Activated T-cell treated with anti-CD3 and anti-CD28 coated beads for 48 hours (primary cell): ENCODE measurements around the gene HCN2.
A peak's percentile ranks its signal among the peaks of the same experiment; 100 is the strongest.
"Not testable (repeated sequence)": the region's sequence is repeated elsewhere in the genome, so short reads cannot be mapped to it uniquely, and the experiment has no call there.

Experiments
- DNase-seq: peaks from one replicate; pipeline ENCODE4 v3.0.0-alpha.2; 2020; ENCODE audit warnings: low read depth

The HCN2 gene

DNA sequence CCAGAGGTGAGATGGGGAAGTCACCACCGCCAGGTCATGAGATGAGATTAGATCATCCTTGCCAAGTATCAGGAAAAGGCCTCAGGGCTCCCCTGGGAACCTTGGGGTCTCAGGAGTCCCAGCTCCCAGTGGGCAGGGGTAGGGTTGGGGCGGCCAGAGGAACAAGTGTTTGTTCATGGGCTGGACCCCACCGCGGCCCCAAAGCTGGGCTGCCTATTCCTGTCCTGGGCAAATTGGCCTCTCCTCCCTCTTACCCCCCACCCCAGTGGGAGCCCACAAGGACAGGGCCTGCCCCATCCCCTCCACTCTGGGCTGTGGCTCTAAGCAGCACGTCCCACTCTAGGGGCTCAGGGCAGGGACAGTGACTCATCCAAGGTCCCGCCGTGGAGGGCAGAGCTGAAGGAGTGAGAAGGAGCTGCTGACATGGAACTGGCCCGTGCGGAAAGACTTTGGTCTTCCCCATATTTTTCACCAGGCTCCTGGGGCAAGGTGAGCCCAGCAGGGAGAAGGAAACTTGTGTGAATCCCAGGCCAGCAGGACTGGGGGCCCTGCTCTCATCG lies 4.0 kb upstream of the HCN2 start:
- DNase-seq, result no peak

DNA sequence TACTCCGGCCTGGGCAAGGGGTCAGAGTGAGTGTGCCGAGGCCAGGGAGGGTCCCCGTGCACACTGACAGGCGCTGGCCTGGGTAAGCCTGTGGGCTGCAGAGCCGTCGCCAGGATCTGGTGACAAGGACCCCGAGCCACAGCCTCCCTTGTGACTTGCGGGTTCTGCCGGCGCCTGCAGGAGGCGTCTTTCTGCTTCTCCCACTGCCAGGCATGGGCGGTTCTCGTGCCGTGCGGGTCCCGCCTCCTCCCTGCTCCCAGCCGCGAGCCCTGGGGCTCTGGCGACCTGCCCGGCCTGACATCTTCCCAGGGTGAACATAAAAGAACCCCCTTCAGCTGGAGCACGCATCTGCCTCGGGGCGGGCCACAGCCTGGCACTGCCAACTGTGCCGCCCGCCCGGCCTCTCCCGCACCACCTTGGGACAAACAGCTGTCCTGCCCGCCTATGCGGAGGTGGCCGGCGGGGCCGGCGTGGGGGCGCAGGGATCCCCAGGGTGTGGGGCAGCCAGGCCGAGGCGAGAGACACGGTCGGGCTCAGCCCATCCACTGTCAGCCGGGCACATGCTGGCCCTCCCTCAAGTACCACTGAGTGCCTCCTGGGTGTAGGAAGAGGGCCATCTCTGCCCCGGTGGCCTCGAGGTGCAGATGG lies 1.5 kb upstream of the HCN2 start:
- peak; percentile 74 for DNase-seq

- no peak for DNase-seq
These were observed 664 bp upstream of the HCN2 start for GRCh38 chr19:588741-589692.

- DNase-seq, result no peak
These were observed 690 bp downstream of the HCN2 start for GRCh38 chr19:590396-590745.

GRCh38 chr19:590750-591098 lies 1.0 kb downstream of the HCN2 start:
- DNase-seq, result no peak

DNA sequence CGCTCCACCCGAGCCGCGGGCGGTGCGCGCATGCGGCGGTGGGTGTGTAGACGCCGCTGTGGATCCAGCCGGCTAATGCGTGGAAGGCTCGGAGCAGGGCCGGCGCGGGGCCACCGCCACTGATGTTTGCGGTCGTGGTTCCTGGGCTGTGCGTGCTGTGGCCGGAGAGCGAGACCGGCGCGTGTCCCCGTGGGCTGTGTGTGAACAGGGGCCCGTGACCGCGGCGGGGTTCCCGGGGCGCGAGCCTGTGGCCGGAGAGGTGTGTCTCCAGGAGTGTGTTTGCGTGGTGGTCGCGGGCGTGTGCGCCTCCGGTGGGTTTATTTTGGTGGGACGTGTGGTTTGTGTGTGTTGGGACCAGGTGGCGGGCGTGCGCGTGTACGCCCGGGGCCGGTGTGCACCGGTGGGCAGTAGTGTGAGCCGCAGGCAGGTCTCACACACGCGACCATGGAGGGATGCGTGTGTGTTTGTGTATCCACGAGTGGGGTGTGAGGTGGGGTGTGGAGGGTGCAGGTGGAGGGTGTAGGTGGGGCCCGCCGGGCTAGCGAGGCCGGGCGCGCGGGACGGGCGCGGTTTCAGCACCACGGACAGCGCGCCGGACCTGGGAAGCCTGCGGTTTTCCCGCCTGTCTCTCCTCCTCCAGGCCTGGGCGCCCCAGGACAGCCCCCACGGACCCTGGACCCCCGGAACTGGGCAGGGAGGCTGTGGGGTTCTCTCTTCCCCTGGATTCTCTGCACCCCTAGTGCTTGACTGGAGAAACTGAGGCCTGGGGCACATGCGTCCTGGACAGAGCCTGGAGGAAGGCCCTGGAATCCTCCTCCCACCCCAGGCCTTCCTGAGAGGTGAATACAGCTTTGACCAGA lies 1.6 kb downstream of the HCN2 start:
- DNase-seq, result no peak

DNA sequence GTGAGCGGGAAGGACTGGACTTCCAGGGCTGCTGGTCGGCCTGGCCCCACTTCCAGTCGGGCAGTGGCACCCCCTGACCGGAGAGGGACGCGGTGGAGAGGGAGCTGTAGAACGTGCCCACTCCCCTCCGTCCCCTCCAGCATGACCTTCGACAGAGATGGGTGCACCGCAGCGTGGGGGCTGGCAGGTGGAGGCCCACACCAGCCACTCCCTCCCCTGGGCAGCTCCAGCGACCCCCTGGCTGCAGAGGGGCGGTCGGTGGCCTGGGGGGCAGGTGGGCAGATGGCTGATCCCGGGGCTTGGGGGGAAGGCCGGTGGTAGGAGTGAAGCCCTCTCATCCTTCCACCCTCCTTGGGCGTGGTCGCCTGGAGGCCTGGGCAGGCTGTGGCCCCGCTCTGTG lies 2.4 kb downstream of the HCN2 start:
- no peak for DNase-seq

- DNase-seq, result no peak
These were observed 3.4 kb downstream of the HCN2 start for GRCh38 chr19:593055-593454.

GRCh38 chr19:593505-593904 lies 3.8 kb downstream of the HCN2 start:
- DNase-seq, result no peak

DNA sequence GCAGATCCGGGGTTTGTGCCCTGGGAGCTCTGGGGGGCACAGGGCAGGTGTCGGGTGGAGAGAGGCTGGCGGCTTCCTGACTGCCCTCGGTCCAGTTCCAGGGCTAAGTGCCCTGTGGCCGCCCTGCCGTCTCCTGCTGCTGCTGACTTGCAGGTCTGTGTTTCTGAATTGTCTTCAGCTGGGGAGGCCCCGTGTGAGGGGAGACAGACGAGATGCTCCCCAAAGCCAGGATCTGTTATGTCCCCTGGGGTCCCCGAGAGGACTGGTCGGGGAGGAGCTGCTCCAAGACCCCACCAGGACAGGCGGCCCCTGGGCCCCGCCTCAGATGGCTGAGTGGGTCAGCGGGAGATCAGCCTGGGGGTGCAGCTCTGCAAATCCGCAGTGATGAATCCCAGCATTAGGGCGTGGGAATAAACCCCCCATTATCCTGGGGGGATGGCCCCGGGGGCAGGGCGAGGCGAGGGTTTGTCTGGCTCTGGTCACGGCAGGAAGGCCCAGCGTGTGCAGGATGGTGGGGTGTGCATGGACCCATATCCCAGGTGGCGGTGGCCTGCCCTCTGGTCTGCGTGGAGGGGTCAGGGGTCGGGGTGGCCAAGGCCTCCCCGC lies 4.7 kb downstream of the HCN2 start:
- no peak for DNase-seq

- no peak for DNase-seq
These were observed 5.9 kb downstream of the HCN2 start for GRCh38 chr19:595326-596262.

DNA sequence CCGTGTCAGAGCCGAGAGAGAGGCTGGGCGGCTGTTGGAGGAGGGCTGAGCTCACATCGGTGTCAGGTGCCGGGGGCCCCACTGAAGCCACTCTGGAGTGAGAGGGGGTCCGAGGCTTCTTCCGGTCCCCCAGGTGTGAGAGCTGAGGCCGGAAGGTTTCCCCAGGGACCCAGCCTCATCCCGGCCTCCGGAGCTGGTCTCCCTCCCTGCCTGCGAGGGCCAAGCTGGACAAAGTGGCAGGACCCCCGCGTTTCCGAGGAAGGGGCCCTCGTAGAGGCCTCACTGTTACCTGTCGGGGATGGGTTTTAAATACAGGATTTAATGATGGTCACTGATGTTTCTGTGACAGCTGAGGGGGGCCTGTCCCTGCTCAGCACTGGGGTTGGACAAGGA lies 6.6 kb downstream of the HCN2 start:
- DNase-seq, result no peak

GRCh38 chr19:597406-598315 lies 8.0 kb downstream of the HCN2 start:
- DNase-seq, result no peak

- DNase-seq, result no peak
These were observed 11.6 kb downstream of the HCN2 start for GRCh38 chr19:601310-601709.

DNA sequence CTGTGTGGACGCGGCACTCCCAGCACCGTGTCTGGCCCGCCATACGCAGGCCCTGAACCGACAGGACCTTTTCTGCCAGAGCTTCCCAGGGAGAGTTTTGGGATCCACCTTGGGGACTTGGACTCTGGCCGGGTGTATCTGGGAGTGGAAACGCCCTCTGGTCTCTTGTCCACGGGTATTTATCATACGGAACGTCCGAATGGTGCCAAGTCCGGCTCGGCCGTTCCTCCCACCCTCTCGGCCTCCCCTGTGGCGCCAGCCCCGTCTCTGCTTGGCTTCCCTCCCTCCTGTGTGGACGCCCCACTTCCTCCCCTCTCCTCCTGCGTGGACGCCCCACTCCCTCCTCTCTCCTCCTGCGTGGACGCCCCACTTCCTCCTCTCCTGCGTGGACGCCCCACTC lies 12.1 kb downstream of the HCN2 start:
- DNase-seq, result no peak

DNA sequence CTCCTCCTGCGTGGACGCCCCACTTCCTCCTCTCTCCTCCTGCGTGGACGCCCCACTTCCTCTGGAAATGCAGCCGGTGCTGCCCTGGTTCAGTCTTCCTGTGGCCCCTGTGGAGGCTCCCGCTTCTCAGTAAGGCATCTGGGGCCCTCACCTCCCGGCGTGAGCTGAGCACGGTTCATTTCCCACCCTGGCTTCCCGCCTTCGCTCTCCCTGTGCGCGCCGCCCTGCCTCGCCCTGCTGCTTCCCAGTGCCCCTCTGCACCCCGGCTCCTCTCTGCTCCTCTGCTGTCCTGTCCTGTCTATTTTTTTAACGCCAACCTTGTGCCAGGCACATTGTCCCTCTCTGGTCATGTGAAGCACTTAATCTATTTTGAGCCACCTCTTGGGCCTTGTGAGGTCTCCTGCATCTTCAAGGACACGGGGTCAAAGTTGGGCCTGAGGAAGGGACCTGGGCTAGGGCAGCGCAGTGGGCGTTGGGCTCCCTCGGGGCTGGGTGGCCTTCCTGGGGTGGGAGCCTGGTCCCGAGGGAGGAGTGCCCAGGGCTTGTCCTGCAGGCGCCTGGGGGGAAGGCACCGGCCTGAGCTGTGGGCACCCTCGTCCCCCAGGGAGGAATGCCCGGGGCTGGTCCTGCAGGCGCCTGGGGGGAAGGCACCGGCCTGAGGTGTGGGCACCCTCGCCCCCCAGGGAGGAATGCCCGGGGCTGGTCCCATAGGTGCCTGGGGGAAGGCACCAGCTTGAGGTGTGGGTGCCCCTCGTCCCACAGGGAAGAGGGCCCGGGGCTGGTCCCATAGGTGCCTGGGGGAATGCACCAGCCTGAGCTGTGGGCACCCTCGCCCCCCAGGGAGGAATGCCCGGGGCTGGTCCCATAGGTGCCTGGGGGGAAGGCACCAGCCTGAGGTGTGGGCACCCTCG lies 13.0 kb downstream of the HCN2 start:
- DNase-seq, result no peak

DNA sequence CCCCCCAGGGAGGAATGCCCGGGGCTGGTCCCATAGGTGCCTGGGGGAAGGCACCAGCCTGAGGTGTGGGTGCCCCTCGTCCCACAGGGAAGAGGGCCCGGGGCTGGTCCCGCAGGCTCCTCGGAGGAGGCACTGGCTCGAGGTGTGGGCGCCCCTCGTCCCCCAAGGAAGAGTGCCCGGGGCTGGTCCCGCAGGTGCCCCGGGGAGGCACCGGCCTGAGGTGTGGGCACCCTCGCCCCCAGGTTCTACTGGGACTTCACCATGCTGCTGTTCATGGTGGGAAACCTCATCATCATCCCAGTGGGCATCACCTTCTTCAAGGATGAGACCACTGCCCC lies 13.6 kb downstream of the HCN2 start:
- DNase-seq, result not testable (repeated sequence)

GRCh38 chr19:603779-604178 lies 14.1 kb downstream of the HCN2 start:
- DNase-seq, result not testable (repeated sequence)

DNA sequence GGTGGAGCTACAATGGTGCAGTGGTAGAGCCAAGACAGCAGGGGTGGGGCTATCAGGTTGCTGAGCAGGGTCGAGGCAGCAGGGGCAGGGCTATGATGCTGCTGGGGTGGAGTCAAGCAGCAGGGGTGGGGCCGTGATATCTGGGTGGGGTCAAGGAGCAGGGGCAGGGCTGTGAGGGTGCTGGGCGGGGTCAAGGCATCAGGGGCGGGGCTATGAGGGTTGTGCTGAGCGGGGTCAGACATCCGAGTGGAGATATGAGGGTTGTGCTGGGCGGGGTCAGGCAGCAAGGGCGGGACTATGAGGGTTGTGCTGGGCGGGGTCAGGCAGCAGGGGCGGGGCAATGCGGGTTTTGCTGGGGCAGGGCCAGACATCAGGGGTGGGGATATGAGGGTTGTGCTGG lies 14.7 kb downstream of the HCN2 start:
- peak; percentile 51 for DNase-seq
